GM23338 (cell line): ENCODE measurements around the gene TNFRSF8. TPM values are rescaled to one million over a fixed set of nuclear protein-coding genes. Genes with fewer than 3 reads are reported as not detected.

Experiments used
- ATAC-seq: fragments of 200-7000 bp; cut with Tn5 transposase; 3 replicates; pipeline ENCODE4 v1.9.1; 2020
- DNase-seq: peaks from one replicate; pipeline ENCODE4 v3.0.0-alpha.2; 2015; ENCODE audit warnings: low spot score
- H2AFZ ChIP-seq: fragments of 200-600 bp; sonication (generic); 2 replicates; pipeline ENCODE4 v1.8.0; 2016; ENCODE audit warnings: antibody characterized with exemption, mild to moderate bottlenecking, moderate library complexity
- H3F3A ChIP-seq: fragments of 200-600 bp; sonication (generic); replicated peaks from 2 replicates; pipeline ENCODE4 v1.8.0; 2017; ENCODE audit warnings: antibody characterized with exemption, mixed run types, low read depth
- H3K27ac ChIP-seq: fragments of 200-600 bp; sonication (generic); 2 replicates; pipeline ENCODE4 v1.6.1; 2016; ENCODE audit warnings: low read depth
- H3K27me3 ChIP-seq: fragments of 200-600 bp; sonication (generic); 2 replicates; pipeline ENCODE4 v1.8.0; 2016; ENCODE audit warnings: mild to moderate bottlenecking, mixed run types, moderate library complexity; ENCODE audit not compliant: insufficient read depth
- H3K36me3 ChIP-seq: fragments of 200-600 bp; sonication (generic); 2 replicates; pipeline ENCODE4 v1.8.0; 2016; ENCODE audit warnings: mild to moderate bottlenecking; ENCODE audit not compliant: insufficient read depth
- H3K4me1 ChIP-seq: fragments of 200-600 bp; sonication (generic); 2 replicates; pipeline ENCODE4 v1.8.0; 2016; ENCODE audit warnings: mild to moderate bottlenecking, moderate library complexity; ENCODE audit not compliant: insufficient read depth
- H3K4me2 ChIP-seq: fragments of 200-600 bp; sonication (generic); 2 replicates; pipeline ENCODE4 v1.7.1; 2017; ENCODE audit warnings: mixed run types
- H3K4me3 ChIP-seq: fragments of 200-600 bp; sonication (generic); 2 replicates; pipeline ENCODE4 v1.6.1; 2016; ENCODE audit warnings: mixed run types
- H3K79me2 ChIP-seq: fragments of 200-600 bp; sonication (generic); replicated peaks from 2 replicates; pipeline ENCODE4 v1.8.0; 2017; ENCODE audit warnings: mild to moderate bottlenecking; ENCODE audit not compliant: insufficient read depth
- H3K9me2 ChIP-seq: fragments of 200-600 bp; sonication (generic); 2 replicates; pipeline ENCODE4 v1.8.0; 2017; ENCODE audit not compliant: insufficient read depth
- H4K20me1 ChIP-seq: fragments of 200-600 bp; sonication (generic); replicated peaks from 2 replicates; pipeline ENCODE4 v1.8.0; 2017; ENCODE audit warnings: mild to moderate bottlenecking; ENCODE audit not compliant: insufficient read depth
- H3K27ac Mint-ChIP-seq: 2 replicates; pipeline ENCODE4 v1.8.0; 2020; ENCODE audit warnings: inconsistent platforms, mild to moderate bottlenecking, moderate library complexity, mixed read lengths
- H3K27me3 Mint-ChIP-seq: 3 replicates; pipeline ENCODE4 v1.8.0; 2022; ENCODE audit warnings: low read depth, mild to moderate bottlenecking, moderate library complexity, mixed read lengths, inconsistent platforms; ENCODE audit not compliant: insufficient read depth, poor library complexity
- H3K36me3 Mint-ChIP-seq: 3 replicates; pipeline ENCODE4 v1.8.0; 2021; ENCODE audit warnings: low read depth, mild to moderate bottlenecking, inconsistent platforms, moderate library complexity, mixed read lengths
- H3K4me1 Mint-ChIP-seq: 3 replicates; pipeline ENCODE4 v1.8.0; 2020; ENCODE audit warnings: mild to moderate bottlenecking, inconsistent platforms, mixed read lengths
- H3K4me3 Mint-ChIP-seq: 3 replicates; pipeline ENCODE4 v1.8.0; 2021; ENCODE audit warnings: moderate library complexity, mild to moderate bottlenecking, inconsistent platforms, mixed read lengths
- H3K9me3 Mint-ChIP-seq: 3 replicates; pipeline ENCODE4 v1.8.0; 2020; ENCODE audit warnings: moderate library complexity, mild to moderate bottlenecking, inconsistent platforms, mixed read lengths
- CREB1 ChIP-seq: fragments of 250-450 bp; sonication (Bioruptor Pico); IDR thresholded peaks from 2 replicates; pipeline ENCODE4 v1.5.0; 2020; ENCODE audit warnings: low read depth, mild to moderate bottlenecking, moderate library complexity
- EZH2 ChIP-seq: fragments of 200-600 bp; sonication (generic); IDR thresholded peaks from one replicate; pipeline ENCODE4 v1.8.0; 2017; ENCODE audit warnings: antibody characterized with exemption, mild to moderate bottlenecking, low read depth; ENCODE audit not compliant: unreplicated experiment
- EZH2phosphoT487 ChIP-seq: fragments of 200-600 bp; sonication (generic); IDR thresholded peaks from one replicate; pipeline ENCODE4 v1.8.1; 2018; ENCODE audit warnings: antibody characterized with exemption; ENCODE audit not compliant: unreplicated experiment
- NANOG ChIP-seq: IDR thresholded peaks from 2 replicates; pipeline ENCODE4 v1.6.1; 2016; ENCODE audit warnings: antibody characterized with exemption, borderline replicate concordance
- STAT1 ChIP-seq: IDR thresholded peaks from one replicate; pipeline ENCODE4 v1.6.1; 2016; ENCODE audit warnings: antibody characterized with exemption; ENCODE audit not compliant: unreplicated experiment
- ZNF114 ChIP-seq: fragments of 250-450 bp; sonication (Bioruptor Pico); IDR thresholded peaks from 2 replicates; pipeline ENCODE4 v1.5.0; 2020; ENCODE audit warnings: mild to moderate bottlenecking, moderate library complexity
- ZNF331 ChIP-seq: fragments of 250-450 bp; sonication (Bioruptor Pico); IDR thresholded peaks from 2 replicates; pipeline ENCODE4 v1.5.0; 2020; ENCODE audit warnings: low read depth, mild to moderate bottlenecking, moderate library complexity
- polyA plus RNA-seq: library from polyadenylated mRNA; unstranded; fragments of >200 nt; fragmentation: Nextera tagmentation; extraction: Ambion mirVana; gene quantifications from 2 replicates; pipeline ENCODE4 v1.2.1, GENCODE V29; 2016
- total RNA-seq: library from RNA; depleted of rRNA; stranded (reverse); fragments of >200 nt; shearing (Covaris generic); gene quantifications from 2 replicates; pipeline ENCODE4 v1.2.3, GENCODE V29; 2014
- TF ChIP-seq, protein P1 (sequence below), 2 experiments: fragments of 200-600 bp in 1 of 2; sonication (generic) in 1 of 2; conservative IDR thresholded peaks; 2 replicates each; pipeline versions ENCODE4 v1.5.1 to v1.6.1; 2016 to 2017; ENCODE audit warnings: antibody characterized with exemption in 2 of 2, low read depth in 2 of 2, mild to moderate bottlenecking in 2 of 2, moderate library complexity in 1 of 2
- TF ChIP-seq, protein P2 (sequence below): IDR thresholded peaks from one replicate; pipeline ENCODE4 v1.6.1; 2018; ENCODE audit warnings: antibody characterized with exemption; ENCODE audit not compliant: unreplicated experiment
- TF ChIP-seq, protein P3 (sequence below): fragments of 250-450 bp; sonication (Bioruptor Pico); IDR thresholded peaks from 2 replicates; pipeline ENCODE4 v1.5.0; 2020; ENCODE audit warnings: mild to moderate bottlenecking, moderate library complexity
- TF ChIP-seq, protein P4 (sequence below): IDR thresholded peaks from 2 replicates; pipeline ENCODE4 v1.6.1; 2016; ENCODE audit warnings: antibody characterized with exemption

Gene TNFRSF8
- total and polyA plus RNA-seq, 2 experiments from 2014 or later: 11.7 to 28.2 TPM

DNA sequence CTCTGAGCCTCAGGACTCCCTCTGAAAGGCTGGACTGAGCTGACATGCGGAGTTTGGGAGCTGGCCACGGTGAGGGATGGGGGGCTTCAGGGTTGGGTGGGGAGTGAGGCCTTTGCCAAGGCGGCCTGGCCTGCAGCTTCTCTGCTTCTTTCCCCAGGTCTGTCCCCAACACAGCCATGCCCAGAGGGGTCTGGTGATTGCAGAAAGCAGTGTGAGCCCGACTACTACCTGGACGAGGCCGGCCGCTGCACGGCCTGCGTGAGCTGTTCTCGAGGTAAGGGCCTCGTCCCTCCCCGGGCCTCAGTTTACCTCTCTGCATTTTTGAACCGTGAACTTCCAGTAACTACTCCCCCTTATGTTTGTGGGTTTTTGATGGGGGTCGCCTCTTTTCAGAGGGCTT is 48.6 kb downstream of the TNFRSF8 start:
- no peak overlapping the region for H3K4me2 ChIP-seq
- no peaks in the 10 kb centered on the region for H3K27me3 ChIP-seq
- H4K20me1 ChIP-seq: peaks cover 5% of the 10 kb centered on the region
- Mint-ChIP-seq H3K9me3 (no peaks in the 10 kb centered on the region), H3K36me3 (peaks cover 11% of the 10 kb centered on the region; the same call in 2 of the 3 replicates), H3K27me3 (peaks cover 1% of the 10 kb centered on the region), H3K4me1 (no peaks in the 10 kb centered on the region), H3K4me3 (no peak overlapping the region), H3K27ac (no peak overlapping the region)
- DNase-seq (no peak), ATAC-seq (no peak)
- H3F3A ChIP-seq: 0 out of 2 replicates have a peak, but pooled peaks cover 5% of the 10 kb centered on the region
- peaks cover 10% of the 10 kb centered on the region for H3K36me3 ChIP-seq
- H3K9me2 ChIP-seq: no peaks in the 10 kb centered on the region
- no peaks in the 10 kb centered on the region for H3K79me2 ChIP-seq
- H3K4me1 ChIP-seq: no peaks in the 10 kb centered on the region
- H3K27ac ChIP-seq: no peak overlapping the region
- H2AFZ ChIP-seq: no peak overlapping the region
- H3K4me3 ChIP-seq: no peak overlapping the region
- TF ChIP-seq, protein P1, sequence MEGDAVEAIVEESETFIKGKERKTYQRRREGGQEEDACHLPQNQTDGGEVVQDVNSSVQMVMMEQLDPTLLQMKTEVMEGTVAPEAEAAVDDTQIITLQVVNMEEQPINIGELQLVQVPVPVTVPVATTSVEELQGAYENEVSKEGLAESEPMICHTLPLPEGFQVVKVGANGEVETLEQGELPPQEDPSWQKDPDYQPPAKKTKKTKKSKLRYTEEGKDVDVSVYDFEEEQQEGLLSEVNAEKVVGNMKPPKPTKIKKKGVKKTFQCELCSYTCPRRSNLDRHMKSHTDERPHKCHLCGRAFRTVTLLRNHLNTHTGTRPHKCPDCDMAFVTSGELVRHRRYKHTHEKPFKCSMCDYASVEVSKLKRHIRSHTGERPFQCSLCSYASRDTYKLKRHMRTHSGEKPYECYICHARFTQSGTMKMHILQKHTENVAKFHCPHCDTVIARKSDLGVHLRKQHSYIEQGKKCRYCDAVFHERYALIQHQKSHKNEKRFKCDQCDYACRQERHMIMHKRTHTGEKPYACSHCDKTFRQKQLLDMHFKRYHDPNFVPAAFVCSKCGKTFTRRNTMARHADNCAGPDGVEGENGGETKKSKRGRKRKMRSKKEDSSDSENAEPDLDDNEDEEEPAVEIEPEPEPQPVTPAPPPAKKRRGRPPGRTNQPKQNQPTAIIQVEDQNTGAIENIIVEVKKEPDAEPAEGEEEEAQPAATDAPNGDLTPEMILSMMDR (conservative IDR thresholded peaks at IDR 0.05; ENCODE audit: low read depth in 2 of 2): no peak
- TF ChIP-seq, protein P2, sequence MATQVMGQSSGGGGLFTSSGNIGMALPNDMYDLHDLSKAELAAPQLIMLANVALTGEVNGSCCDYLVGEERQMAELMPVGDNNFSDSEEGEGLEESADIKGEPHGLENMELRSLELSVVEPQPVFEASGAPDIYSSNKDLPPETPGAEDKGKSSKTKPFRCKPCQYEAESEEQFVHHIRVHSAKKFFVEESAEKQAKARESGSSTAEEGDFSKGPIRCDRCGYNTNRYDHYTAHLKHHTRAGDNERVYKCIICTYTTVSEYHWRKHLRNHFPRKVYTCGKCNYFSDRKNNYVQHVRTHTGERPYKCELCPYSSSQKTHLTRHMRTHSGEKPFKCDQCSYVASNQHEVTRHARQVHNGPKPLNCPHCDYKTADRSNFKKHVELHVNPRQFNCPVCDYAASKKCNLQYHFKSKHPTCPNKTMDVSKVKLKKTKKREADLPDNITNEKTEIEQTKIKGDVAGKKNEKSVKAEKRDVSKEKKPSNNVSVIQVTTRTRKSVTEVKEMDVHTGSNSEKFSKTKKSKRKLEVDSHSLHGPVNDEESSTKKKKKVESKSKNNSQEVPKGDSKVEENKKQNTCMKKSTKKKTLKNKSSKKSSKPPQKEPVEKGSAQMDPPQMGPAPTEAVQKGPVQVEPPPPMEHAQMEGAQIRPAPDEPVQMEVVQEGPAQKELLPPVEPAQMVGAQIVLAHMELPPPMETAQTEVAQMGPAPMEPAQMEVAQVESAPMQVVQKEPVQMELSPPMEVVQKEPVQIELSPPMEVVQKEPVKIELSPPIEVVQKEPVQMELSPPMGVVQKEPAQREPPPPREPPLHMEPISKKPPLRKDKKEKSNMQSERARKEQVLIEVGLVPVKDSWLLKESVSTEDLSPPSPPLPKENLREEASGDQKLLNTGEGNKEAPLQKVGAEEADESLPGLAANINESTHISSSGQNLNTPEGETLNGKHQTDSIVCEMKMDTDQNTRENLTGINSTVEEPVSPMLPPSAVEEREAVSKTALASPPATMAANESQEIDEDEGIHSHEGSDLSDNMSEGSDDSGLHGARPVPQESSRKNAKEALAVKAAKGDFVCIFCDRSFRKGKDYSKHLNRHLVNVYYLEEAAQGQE: no peak
- TF ChIP-seq ZNF114 (CRISPR knock-in tag) (no peak), STAT1 (no peak), EZH2phosphoT487 (no peak), ZNF331 (CRISPR knock-in tag) (no peak), NANOG (no peak), CREB1 (no peak), EZH2 (no peak)
- TF ChIP-seq, protein P3, sequence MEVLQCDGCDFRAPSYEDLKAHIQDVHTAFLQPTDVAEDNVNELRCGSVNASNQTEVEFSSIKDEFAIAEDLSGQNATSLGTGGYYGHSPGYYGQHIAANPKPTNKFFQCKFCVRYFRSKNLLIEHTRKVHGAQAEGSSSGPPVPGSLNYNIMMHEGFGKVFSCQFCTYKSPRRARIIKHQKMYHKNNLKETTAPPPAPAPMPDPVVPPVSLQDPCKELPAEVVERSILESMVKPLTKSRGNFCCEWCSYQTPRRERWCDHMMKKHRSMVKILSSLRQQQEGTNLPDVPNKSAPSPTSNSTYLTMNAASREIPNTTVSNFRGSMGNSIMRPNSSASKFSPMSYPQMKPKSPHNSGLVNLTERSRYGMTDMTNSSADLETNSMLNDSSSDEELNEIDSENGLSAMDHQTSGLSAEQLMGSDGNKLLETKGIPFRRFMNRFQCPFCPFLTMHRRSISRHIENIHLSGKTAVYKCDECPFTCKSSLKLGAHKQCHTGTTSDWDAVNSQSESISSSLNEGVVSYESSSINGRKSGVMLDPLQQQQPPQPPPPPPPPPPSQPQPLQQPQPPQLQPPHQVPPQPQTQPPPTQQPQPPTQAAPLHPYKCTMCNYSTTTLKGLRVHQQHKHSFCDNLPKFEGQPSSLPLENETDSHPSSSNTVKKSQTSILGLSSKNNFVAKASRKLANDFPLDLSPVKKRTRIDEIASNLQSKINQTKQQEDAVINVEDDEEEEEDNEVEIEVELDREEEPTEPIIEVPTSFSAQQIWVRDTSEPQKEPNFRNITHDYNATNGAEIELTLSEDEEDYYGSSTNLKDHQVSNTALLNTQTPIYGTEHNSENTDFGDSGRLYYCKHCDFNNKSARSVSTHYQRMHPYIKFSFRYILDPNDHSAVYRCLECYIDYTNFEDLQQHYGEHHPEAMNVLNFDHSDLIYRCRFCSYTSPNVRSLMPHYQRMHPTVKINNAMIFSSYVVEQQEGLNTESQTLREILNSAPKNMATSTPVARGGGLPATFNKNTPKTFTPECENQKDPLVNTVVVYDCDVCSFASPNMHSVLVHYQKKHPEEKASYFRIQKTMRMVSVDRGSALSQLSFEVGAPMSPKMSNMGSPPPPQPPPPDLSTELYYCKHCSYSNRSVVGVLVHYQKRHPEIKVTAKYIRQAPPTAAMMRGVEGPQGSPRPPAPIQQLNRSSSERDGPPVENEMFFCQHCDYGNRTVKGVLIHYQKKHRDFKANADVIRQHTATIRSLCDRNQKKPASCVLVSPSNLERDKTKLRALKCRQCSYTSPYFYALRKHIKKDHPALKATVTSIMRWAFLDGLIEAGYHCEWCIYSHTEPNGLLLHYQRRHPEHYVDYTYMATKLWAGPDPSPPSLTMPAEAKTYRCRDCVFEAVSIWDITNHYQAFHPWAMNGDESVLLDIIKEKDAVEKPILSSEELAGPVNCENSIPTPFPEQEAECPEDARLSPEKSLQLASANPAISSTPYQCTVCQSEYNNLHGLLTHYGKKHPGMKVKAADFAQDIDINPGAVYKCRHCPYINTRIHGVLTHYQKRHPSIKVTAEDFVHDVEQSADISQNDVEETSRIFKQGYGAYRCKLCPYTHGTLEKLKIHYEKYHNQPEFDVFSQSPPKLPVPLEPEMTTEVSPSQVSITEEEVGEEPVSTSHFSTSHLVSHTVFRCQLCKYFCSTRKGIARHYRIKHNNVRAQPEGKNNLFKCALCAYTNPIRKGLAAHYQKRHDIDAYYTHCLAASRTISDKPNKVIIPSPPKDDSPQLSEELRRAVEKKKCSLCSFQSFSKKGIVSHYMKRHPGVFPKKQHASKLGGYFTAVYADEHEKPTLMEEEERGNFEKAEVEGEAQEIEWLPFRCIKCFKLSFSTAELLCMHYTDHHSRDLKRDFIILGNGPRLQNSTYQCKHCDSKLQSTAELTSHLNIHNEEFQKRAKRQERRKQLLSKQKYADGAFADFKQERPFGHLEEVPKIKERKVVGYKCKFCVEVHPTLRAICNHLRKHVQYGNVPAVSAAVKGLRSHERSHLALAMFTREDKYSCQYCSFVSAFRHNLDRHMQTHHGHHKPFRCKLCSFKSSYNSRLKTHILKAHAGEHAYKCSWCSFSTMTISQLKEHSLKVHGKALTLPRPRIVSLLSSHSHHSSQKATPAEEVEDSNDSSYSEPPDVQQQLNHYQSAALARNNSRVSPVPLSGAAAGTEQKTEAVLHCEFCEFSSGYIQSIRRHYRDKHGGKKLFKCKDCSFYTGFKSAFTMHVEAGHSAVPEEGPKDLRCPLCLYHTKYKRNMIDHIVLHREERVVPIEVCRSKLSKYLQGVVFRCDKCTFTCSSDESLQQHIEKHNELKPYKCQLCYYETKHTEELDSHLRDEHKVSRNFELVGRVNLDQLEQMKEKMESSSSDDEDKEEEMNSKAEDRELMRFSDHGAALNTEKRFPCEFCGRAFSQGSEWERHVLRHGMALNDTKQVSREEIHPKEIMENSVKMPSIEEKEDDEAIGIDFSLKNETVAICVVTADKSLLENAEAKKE (CRISPR knock-in tag): no peak
- TF ChIP-seq, protein P4, sequence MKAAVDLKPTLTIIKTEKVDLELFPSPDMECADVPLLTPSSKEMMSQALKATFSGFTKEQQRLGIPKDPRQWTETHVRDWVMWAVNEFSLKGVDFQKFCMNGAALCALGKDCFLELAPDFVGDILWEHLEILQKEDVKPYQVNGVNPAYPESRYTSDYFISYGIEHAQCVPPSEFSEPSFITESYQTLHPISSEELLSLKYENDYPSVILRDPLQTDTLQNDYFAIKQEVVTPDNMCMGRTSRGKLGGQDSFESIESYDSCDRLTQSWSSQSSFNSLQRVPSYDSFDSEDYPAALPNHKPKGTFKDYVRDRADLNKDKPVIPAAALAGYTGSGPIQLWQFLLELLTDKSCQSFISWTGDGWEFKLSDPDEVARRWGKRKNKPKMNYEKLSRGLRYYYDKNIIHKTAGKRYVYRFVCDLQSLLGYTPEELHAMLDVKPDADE: no peak
